Endothelial cell of umbilical vein (primary cell): ENCODE results near the gene TTLL11.

Source experiments
- EZH2 ChIP-seq: IDR thresholded peaks from 2 replicates; pipeline ENCODE4 v1.6.1; 2012; ENCODE audit warnings: borderline replicate concordance, low read depth, mild to moderate bottlenecking, moderate library complexity, low read length, inconsistent platforms; ENCODE audit not compliant: severe bottlenecking
- JUN ChIP-seq: IDR thresholded peaks from 2 replicates; pipeline ENCODE4 v1.6.1; 2011; ENCODE audit warnings: borderline replicate concordance, low read depth; ENCODE audit not compliant: insufficient read length, insufficient read depth
- MYC ChIP-seq: IDR thresholded peaks from one replicate; pipeline ENCODE4 v1.6.1; 2011; ENCODE audit warnings: mild to moderate bottlenecking, low read depth, low read length
- POLR2A ChIP-seq: IDR thresholded peaks from 2 replicates; pipeline ENCODE4 v1.6.1; 2012; ENCODE audit warnings: low read depth, mild to moderate bottlenecking, control low read depth, low read length
- POLR2AphosphoS5 ChIP-seq: IDR thresholded peaks from 2 replicates; pipeline ENCODE4 v1.6.1; 2012; ENCODE audit warnings: low read depth, mild to moderate bottlenecking, control low read depth, low read length, moderate library complexity; ENCODE audit not compliant: insufficient read depth
- TF ChIP-seq, protein P1 (sequence below), 2 donors: IDR thresholded peaks; 1 replicate in 1 of 2; 2 replicates in 1 of 2; pipeline ENCODE4 v1.5.1; 2011; ENCODE audit warnings: low read length in 2 of 2, mild to moderate bottlenecking in 2 of 2, moderate library complexity in 2 of 2, control low read depth in 1 of 2, inconsistent platforms in 1 of 2, low read depth in 1 of 2; ENCODE audit not compliant: insufficient read depth in 1 of 2; ENCODE audit errors: extremely low read depth in 1 of 2

GRCh38 chr9:122134822-122135528, 41.9 kb upstream of the TTLL11 start:
- no peak for TF ChIP-seq POLR2A
- TF ChIP-seq, protein P1, sequence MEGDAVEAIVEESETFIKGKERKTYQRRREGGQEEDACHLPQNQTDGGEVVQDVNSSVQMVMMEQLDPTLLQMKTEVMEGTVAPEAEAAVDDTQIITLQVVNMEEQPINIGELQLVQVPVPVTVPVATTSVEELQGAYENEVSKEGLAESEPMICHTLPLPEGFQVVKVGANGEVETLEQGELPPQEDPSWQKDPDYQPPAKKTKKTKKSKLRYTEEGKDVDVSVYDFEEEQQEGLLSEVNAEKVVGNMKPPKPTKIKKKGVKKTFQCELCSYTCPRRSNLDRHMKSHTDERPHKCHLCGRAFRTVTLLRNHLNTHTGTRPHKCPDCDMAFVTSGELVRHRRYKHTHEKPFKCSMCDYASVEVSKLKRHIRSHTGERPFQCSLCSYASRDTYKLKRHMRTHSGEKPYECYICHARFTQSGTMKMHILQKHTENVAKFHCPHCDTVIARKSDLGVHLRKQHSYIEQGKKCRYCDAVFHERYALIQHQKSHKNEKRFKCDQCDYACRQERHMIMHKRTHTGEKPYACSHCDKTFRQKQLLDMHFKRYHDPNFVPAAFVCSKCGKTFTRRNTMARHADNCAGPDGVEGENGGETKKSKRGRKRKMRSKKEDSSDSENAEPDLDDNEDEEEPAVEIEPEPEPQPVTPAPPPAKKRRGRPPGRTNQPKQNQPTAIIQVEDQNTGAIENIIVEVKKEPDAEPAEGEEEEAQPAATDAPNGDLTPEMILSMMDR (IDR thresholded peaks at IDR 0.05; ENCODE audit: extremely low read depth in 1 of 2, insufficient read depth in 1 of 2, low read depth in 1 of 2, low read length in 2 of 2) = no peak
- TF ChIP-seq POLR2AphosphoS5 = no peak
- no peak for TF ChIP-seq EZH2
- TF ChIP-seq MYC = no peak
- TF ChIP-seq JUN = peak; percentile 14
